PC-9 (cell line): ENCODE results near the gene SLC22A12.

Experiments used
- CTCF ChIP-seq: fragments of 200-600 bp; sonication (generic); conservative IDR thresholded peaks from 2 replicates; pipeline ENCODE4 v1.6.1; 2017; ENCODE audit warnings: mixed run types, antibody characterized with exemption, mild to moderate bottlenecking, moderate library complexity
- EZH2 ChIP-seq: fragments of 200-600 bp; sonication (generic); IDR thresholded peaks from 2 replicates; pipeline ENCODE4 v1.8.0; 2017; ENCODE audit warnings: antibody characterized with exemption, low read depth

GRCh38 chr11:64633555-64634159, 42.6 kb downstream of the SLC22A12 start:
- no peak for TF ChIP-seq CTCF
- no peak for TF ChIP-seq EZH2
